ENCODE measurements around the gene TOM1L2.

Gene TOM1L2

DNA sequence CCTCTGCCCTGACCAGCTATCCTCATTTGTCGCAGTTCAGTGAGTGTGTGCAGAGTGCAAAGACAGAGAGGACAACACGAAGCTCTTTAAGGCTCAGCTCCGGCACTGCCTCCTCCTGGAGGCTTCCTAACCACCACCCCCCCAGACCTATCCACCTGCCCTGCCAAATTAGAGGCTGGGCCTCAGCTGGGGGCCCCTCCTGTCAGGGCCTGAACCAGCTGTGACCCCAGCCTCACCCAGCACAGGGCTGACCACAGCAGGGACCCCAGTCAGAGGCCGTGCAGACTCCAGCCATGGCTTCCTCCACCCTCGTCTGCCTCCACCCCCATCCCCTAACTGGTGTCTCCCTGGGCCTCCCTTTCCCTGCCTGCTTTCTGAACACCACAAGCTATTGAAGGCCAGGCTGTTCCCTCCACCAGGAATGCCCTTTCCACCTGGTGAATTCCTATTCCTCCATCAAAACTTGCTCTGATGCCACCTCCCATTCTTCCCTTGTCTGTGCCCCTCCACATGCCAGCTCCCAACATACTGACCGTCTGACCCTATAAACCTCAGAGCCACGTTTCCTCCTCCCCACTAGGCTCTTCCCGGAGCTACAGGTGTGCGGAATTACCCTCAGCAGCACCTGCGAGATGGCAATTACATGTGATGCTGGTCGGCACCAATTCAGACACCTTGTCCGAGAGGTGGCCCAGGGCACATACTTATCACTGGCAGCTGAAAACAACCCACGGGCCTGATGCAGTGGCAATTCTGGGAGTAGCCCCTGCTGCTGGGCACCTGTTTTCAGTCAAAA lies 144.2 kb downstream of the TOM1L2 start:
- no peak for DNase-seq

GRCh38 chr17:17826942-17827785 lies 145.0 kb downstream of the TOM1L2 start:
- no peak for DNase-seq

GRCh38 chr17:17826342-17826713 lies 145.9 kb downstream of the TOM1L2 start:
- DNase-seq = no peak

GRCh38 chr17:17824783-17825614 lies 147.2 kb downstream of the TOM1L2 start:
- no peak for DNase-seq

DNA sequence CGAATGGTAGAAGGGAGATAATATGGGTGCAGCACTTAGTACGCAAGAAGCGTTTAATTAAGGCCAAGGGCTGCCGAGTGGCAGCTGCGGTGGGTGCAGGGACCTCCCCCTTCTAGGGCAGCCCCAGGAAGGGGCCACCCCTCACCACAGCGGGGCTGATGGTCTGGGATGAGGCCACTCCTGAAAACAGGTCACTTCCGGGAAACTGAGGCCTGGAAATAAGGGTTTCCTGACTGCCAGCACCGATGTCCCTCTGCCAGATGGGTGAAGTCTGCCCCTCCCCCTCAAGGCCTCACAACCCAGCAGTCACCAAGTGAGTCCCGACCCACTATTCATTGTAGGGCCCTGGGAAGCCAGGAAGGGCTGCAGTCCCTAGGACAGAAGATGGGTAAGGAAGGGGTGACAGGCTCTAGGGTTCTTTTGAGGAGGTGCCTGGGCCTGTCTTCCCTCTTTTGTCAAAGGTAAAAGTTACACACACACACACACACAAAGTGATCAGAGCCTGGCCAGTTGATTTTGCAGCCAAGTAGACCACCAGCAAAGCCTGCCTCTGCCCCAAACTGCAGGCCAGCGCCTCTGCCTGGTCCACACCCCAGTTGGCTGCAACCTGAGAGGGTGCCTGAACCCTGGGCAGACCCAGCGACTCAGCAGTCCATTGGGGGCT lies 147.9 kb downstream of the TOM1L2 start:
- no peak for DNase-seq

- peak; percentile 80 to 86 for DNase-seq
Measured at GRCh38 chr17:17823433-17824118, 148.6 kb downstream of the TOM1L2 start.

- DNase-seq = no peak
Measured at GRCh38 chr17:17822616-17823015, 149.6 kb downstream of the TOM1L2 start.

GRCh38 chr17:17822189-17822588 lies 150.0 kb downstream of the TOM1L2 start:
- DNase-seq = no peak

DNA sequence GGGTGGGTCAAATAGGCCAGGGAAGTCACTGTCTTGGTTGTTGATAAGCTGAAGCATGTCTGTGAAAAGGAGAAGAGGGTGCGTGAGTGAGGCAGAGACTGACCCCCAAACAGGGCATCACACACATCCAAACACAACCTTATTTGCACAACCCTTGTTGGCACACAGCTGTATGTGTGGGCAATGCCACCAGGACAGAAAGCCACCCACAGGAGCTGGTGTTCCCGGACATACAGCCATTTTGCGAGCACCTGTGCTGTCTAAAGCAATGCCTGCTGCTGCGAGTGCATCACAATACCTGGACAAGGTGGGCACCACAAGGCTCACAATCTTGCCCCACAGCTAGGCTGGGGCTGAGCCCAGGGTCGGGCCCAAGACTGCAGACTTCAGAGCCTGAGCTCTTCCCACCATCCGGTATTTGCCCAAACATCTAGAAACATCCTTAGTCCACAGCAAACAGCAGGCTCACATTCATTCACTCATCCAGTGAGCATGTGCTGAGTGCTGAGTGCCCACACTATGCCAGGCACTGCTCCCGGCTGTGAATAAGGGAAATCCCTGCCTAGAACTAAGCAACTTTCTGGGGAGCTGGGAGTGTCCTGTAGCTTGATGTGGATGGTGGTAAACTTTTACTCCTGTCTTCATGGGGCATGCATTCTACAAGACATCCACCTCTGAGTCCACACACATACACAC lies 151.6 kb downstream of the TOM1L2 start:
- DNase-seq = no peak

GRCh38 chr17:17820046-17820445 lies 152.2 kb downstream of the TOM1L2 start:
- DNase-seq = no peak

DNA sequence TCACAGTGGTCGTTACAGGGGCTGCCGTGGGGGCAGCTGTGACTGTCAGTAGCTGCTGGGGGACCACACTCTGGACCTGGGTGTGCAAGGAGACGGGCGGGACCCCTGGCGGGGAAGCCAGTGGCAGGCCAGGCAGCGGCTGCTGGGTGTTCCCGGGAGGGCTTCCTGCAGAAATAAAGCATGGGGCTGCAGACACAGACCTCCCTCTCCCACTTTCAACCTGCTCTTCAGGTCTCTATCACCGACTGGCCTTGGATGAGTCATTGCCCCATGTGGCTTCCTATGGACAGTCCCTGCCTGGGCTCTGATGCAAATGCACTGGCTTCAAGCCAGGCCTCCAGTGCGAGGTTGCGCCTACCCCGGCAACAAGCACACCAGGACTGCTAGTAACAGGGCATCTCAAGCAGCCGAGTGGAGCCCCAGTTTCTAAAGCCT lies 152.6 kb downstream of the TOM1L2 start:
- DNase-seq = no peak

DNA sequence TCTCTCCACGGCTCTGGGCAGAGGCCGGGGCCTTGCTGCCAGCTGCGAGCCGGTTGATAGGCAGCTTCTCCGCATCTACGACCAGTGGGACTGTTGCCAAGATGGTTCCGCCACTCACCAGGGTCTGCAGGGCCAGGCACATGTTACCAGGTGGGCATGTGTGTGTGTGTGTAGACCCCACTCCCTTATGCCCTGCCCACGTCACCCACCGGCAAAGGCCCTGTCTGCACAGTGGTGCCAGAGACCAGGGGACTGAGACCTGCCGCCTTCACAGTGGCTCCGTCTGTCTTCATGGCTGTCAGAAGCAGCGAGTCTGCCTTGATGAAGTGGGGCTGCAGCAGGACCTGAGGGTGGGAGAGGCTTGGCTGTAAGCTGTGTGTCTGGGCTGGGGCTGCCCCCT lies 153.1 kb downstream of the TOM1L2 start:
- DNase-seq = no peak

DNA sequence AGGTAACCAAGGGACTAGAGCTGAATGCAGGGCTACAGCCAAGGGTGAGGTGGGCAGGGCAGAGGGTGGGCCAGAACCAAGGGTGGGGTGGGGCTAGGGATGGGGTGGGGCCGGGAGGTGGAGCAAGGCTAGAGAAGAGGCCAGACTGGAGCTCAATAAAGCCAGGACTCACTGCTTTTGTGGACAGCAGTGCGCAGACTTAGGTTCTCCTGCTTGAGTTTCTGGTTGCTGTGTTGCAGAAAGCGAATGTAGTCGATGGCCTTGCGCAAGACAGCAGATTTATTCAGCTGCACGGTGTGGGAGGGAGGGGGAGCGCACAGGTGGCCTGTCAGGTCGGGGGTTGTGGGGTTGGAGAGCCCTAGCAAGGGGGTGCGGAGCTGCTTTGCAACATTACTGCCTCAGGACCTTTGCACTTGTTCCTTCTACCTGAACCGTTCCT lies 154.1 kb downstream of the TOM1L2 start:
- no peak for DNase-seq

GRCh38 chr17:17817552-17817947 lies 154.7 kb downstream of the TOM1L2 start:
- DNase-seq = no peak

DNA sequence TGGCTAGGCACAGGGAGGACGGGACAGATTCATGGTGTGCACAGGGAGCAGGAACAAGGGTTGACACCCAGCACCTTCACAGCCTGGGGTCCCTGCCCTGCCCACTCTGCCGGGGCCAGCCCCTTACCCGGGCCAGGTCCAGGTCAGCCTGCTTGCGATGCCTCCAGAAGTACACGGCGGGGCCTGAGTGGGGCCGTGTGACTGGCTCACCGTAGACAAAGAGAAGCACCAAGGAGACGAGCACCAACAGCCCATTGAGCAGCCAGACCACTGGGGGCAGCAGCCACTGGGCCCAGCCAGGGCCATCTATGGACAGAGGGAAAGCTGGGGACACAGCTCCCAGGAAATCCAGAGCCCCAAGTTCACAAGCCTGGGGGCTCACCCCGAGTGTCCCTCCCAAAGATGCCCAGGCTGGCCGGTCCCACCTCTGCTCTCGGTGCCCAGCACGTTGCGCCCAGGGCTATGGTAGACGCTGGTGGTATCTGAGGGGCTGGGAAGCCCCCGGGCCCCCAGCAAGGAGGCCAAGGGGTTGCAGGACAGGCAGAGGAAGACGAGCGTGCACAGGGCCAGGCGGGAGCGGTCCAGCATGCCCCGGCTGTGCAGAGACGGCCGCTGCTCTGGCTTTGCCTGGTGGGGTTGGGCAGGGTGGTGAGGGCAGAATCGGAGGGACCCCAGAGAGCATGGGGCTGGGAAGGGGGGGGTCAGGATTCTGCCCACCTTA lies 155.2 kb downstream of the TOM1L2 start:
- no peak for DNase-seq

GRCh38 chr17:17816240-17816814 lies 155.9 kb downstream of the TOM1L2 start:
- DNase-seq = no peak

GRCh38 chr17:17815436-17816200 lies 156.6 kb downstream of the TOM1L2 start:
- no peak for DNase-seq

GRCh38 chr17:17815062-17815406 lies 157.2 kb downstream of the TOM1L2 start:
- DNase-seq = no peak
